T-cell (primary cell): ENCODE data around the gene ZDHHC17. TPM values are rescaled to one million over a fixed set of nuclear protein-coding genes. Genes with fewer than 3 reads are reported as not detected.

Experiments
- ATAC-seq, 4 experiments: fragments of 200-7000 bp in 3 of 4; fragments of 150-1000 bp in 1 of 4; cut with Tn5 transposase; replicated peaks in 1 of 4; 1 replicate in 3 of 4; 2 replicates in 1 of 4; pipeline ENCODE4 v1.10.0; 2021; ENCODE audit warnings: moderate library complexity in 3 of 4, mild to moderate bottlenecking in 2 of 4, moderate number of reproducible peaks in 1 of 4
- CTCF ChIA-PET, 2 donors: fragments of 300-600 bp; sonication (Branson Sonifier 250); formaldehyde crosslinking; loops; one replicate each; lab custom pipeline; 2022; ENCODE audit warnings: antibody characterized with exemption in 2 of 2; lab: Charles Lee
- POLR2A ChIA-PET, 2 donors: fragments of 300-600 bp; sonication (Branson Sonifier 250); formaldehyde crosslinking; loops; one replicate each; lab custom pipeline; 2022; ENCODE audit warnings: antibody characterized with exemption in 2 of 2; lab: Charles Lee
- DNase-seq, 35 experiments: peaks; one replicate each; pipeline versions ENCODE4 v3.0.0 to v3.0.0-alpha.2; 2013 to 2023
- H3K27ac ChIP-seq: one replicate; pipeline ENCODE4 v1.5.1; 2013; ENCODE audit warnings: low read length
- H3K27me3 ChIP-seq, 2 experiments: replicated peaks in 1 of 2; 1 replicate in 1 of 2; 2 replicates in 1 of 2; pipeline versions ENCODE4 v1.6.1 to v1.7.0; 2013; ENCODE audit warnings: low read length in 1 of 2, mixed read lengths in 1 of 2; ENCODE audit not compliant: control insufficient read depth in 2 of 2, insufficient read depth in 2 of 2; ENCODE audit errors: extremely low read depth in 1 of 2
- H3K36me3 ChIP-seq, 2 donors: 1 replicate in 1 of 2; 2 replicates in 1 of 2; pipeline versions ENCODE4 v1.6.1 to v1.7.0; 2013; ENCODE audit warnings: low read length in 1 of 2; ENCODE audit not compliant: control insufficient read depth in 2 of 2, insufficient read depth in 1 of 2; ENCODE audit errors: extremely low read depth in 1 of 2
- H3K4me1 ChIP-seq, 2 experiments: 1 replicate in 1 of 2; 2 replicates in 1 of 2; pipeline versions ENCODE4 v1.6.1 to v1.7.0; 2013; ENCODE audit warnings: low read length in 2 of 2, mixed read lengths in 1 of 2; ENCODE audit not compliant: insufficient read depth in 2 of 2, control insufficient read depth in 1 of 2; ENCODE audit errors: extremely low read depth in 1 of 2
- H3K4me3 ChIP-seq, 2 donors: 1 replicate in 1 of 2; 2 replicates in 1 of 2; pipeline versions ENCODE4 v1.5.1 to v1.7.0; 2013; ENCODE audit warnings: mild to moderate bottlenecking in 2 of 2, low read length in 1 of 2, moderate library complexity in 1 of 2; ENCODE audit not compliant: control insufficient read depth in 1 of 2; ENCODE audit errors: extremely low read depth in 1 of 2
- H3K9me3 ChIP-seq: 2 replicates; pipeline ENCODE4 v1.7.0; 2013
- H3K27ac Mint-ChIP-seq, 2 donors: one replicate each; pipeline ENCODE4 v1.8.0; 2020 to 2021; ENCODE audit warnings: mild to moderate bottlenecking in 2 of 2, mixed read lengths in 2 of 2
- H3K27me3 Mint-ChIP-seq, 2 donors: one replicate each; pipeline ENCODE4 v1.8.0; 2021 to 2022; ENCODE audit warnings: mixed read lengths in 2 of 2
- H3K36me3 Mint-ChIP-seq: one replicate; pipeline ENCODE4 v1.8.0; 2021; ENCODE audit warnings: mixed read lengths
- H3K4me1 Mint-ChIP-seq, 3 donors: one replicate each; pipeline ENCODE4 v1.8.0; 2020 to 2022; ENCODE audit warnings: mixed read lengths in 3 of 3, mild to moderate bottlenecking in 1 of 3
- H3K4me3 Mint-ChIP-seq, 3 donors: one replicate each; pipeline ENCODE4 v1.8.0; 2020 to 2022; ENCODE audit warnings: mild to moderate bottlenecking in 3 of 3, mixed read lengths in 3 of 3, moderate library complexity in 3 of 3
- H3K9me3 Mint-ChIP-seq, 3 donors: one replicate each; pipeline ENCODE4 v1.8.0; 2020 to 2022; ENCODE audit warnings: mixed read lengths in 3 of 3
- WGBS: methylation state at CpG from one replicate; pipeline ENCODE4 v1.1.5; 2013; ENCODE audit warnings: missing lambda C conversion rate; ENCODE audit not compliant: insufficient coverage; 5-methylcytosine and 5-hydroxymethylcytosine counted together
- total RNA-seq, 35 experiments: library from RNA in 6 of 35; stranded (reverse) in 6 of 35; fragments of 120-200 nt in 1 of 35; gene quantifications; one replicate each; pipeline versions ENCODE4 v1.2.1 to v1.2.4 and lab custom pipeline; 2013 to 2026

Gene ZDHHC17
- total RNA-seq, 5 donors from 2014 or later (not counting 1 experiment from before 2014, with no cell fraction given): 39.8 to 58.9 (median 42.9) TPM

DNA sequence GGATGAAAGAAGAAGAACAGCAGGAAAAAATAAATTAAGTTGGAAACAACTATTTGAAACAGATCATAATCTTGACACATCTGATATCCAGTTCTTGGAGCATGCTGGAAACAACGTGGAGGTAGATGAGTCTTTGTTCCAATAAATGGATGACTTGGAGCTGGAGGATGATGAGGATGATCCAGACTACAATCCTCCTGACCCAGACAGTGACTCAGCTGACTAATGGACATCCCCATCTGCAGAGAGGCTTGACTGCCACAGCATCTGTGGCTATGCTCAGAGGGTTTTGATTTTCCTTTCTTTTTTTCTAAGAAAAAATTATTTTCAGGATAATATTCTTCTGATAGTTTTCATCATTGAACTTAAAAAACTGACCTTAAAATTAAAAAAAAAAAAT is 6.2 kb upstream of the ZDHHC17 start:
- Histone ChIP-seq H3K9me3 (no peaks in the 10 kb centered on the region), H3K27me3 (peaks cover 0 to 3% of the 10 kb centered on the region in 2 experiments), H3K27ac (no peak overlapping the region), H3K4me1 (no peaks in the 10 kb centered on the region), H3K4me3 (no peak overlapping the region), H3K36me3 (no peaks in the 10 kb centered on the region)
- no peaks in the 10 kb centered on the region for H3K27me3 Mint-ChIP-seq
- DNase-seq (no peak), ATAC-seq (no peak)
- WGBS: no CpG with 5 or more reads among the region's 1 CpG
- H3K4me1 Mint-ChIP-seq: peaks cover 0 to under 1% (median under 1%) of the 10 kb centered on the region in 3 donors
- H3K9me3 Mint-ChIP-seq: no peaks in the 10 kb centered on the region
- CTCF ChIA-PET: no interaction called here
- POLR2A ChIA-PET: no interaction called here
- H3K27ac Mint-ChIP-seq: no peak overlapping the region
- no peaks in the 10 kb centered on the region for H3K36me3 Mint-ChIP-seq
- H3K4me3 Mint-ChIP-seq: no peak overlapping the region

- ChIA-PET CTCF (no interaction called here), POLR2A (interaction anchor here in 1 of 2 donors (0.6 kb wide), 1 partner anchor 15 kb away, joined by 4 read pairs; no protein-coding TSS in a partner anchor)
- ATAC-seq: no peak
- no peak overlapping the region for H3K4me3 ChIP-seq
- no peaks in the 10 kb centered on the region for H3K36me3 ChIP-seq
- Mint-ChIP-seq H3K27me3 (no peaks in the 10 kb centered on the region), H3K4me3 (peak overlapping the region; percentile 92 to 98 (median 97)), H3K4me1 (peaks cover 34 to 39% (median 37%) of the 10 kb centered on the region in 3 donors), H3K9me3 (no peaks in the 10 kb centered on the region), H3K36me3 (no peaks in the 10 kb centered on the region), H3K27ac (peak overlapping the region in 1 of 2 donors; percentile 85)
- no peak overlapping the region for H3K27ac ChIP-seq
- DNase-seq: peak in 1 of 35 experiments; percentile 4
- H3K9me3 ChIP-seq: no peaks in the 10 kb centered on the region
- no peaks in the 10 kb centered on the region for H3K27me3 ChIP-seq
- WGBS: 100% methylated on average over 5 of the region's 8 CpGs
- H3K4me1 ChIP-seq: peaks cover 11 to 20% of the 10 kb centered on the region in 2 experiments
Observed at GRCh38 chr12:76762601-76762980, 1.3 kb upstream of the ZDHHC17 start.

DNA sequence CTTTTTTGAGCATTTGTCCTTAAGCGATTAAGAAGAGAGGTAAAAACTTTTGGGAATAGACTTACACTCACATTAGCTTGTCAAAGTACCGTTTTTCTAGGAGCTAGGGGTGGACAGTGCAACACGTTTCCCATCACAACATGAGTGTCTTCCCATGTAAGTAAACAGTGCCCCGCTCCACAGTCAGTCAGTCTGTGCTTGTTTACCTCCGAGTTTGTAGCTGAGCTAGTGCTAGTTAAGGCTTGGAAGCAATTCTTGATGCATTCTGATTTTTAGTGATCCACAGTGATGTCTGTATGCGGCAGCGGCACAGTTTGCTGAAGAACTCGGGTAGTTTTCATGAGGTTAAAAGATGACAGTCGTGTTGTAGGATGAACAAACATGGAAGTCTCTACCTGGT is 941 bp downstream of the ZDHHC17 start:
- Mint-ChIP-seq H3K4me3 (peak overlapping the region; percentile 92 to 98 (median 97)), H3K27me3 (no peaks in the 10 kb centered on the region), H3K36me3 (no peaks in the 10 kb centered on the region), H3K4me1 (peaks cover 44 to 53% (median 49%) of the 10 kb centered on the region in 3 donors), H3K27ac (peak overlapping the region; percentile 97 to 98), H3K9me3 (no peaks in the 10 kb centered on the region)
- WGBS: 28% methylated on average over 6 of the region's 9 CpGs
- POLR2A ChIA-PET: interaction anchor here in 1 of 2 donors (2.4 kb wide), 1 partner anchor 206 kb away, joined by 9 read pairs; the partner anchor contains the start of gene OSBPL8
- peak overlapping the region; percentile 90 for H3K27ac ChIP-seq
- H3K4me3 ChIP-seq: peak overlapping the region; percentile 82 to 89
- H3K36me3 ChIP-seq: no peaks in the 10 kb centered on the region
- ATAC-seq (no peak), DNase-seq (peak in 3 of 35 experiments; percentile 11 to 31 (median 13))
- peaks cover 16 to 20% of the 10 kb centered on the region in 2 experiments for H3K4me1 ChIP-seq
- no peaks in the 10 kb centered on the region for H3K27me3 ChIP-seq
- CTCF ChIA-PET: interaction anchor here in 1 of 2 donors (1.6 to 2.1 kb wide), 2 partner anchors 26 to 143 kb away, joined by 7 to 8 read pairs; no protein-coding TSS in a partner anchor
- no peaks in the 10 kb centered on the region for H3K9me3 ChIP-seq

DNA sequence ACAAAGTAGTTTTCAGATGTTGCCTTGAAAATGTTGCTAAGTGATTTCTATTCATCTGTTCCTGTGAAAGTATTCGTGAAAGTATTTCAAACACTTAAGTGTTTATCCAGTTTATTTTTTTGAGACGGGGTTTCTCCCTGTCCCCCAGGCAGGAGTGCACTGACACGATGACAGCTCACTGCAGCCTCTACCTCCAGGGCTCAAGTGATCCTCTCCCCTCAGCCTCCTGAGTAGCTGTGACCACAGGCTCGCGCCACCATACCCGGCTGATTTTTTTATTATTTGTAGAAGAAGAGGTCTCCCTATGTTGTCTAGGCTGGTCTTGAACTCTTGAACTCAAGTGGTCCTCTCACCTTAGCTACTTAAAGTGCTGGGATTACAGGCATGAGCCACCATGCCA is 1.7 kb downstream of the ZDHHC17 start:
- Mint-ChIP-seq H3K4me3 (peak overlapping the region; percentile 92 to 98 (median 97)), H3K9me3 (no peaks in the 10 kb centered on the region), H3K4me1 (peaks cover 51 to 60% (median 55%) of the 10 kb centered on the region in 3 donors), H3K36me3 (no peaks in the 10 kb centered on the region), H3K27ac (peak overlapping the region; percentile 97 to 98), H3K27me3 (no peaks in the 10 kb centered on the region)
- Histone ChIP-seq H3K36me3 (no peaks in the 10 kb centered on the region), H3K9me3 (no peaks in the 10 kb centered on the region), H3K27me3 (no peaks in the 10 kb centered on the region), H3K27ac (no peak overlapping the region), H3K4me1 (peaks cover 16 to 20% of the 10 kb centered on the region in 2 experiments), H3K4me3 (no peak overlapping the region)
- no CpG with 5 or more reads among the region's 6 CpGs for WGBS
- ATAC-seq (no peak), DNase-seq (no peak)
- ChIA-PET CTCF (interaction anchor here (0.5 to 1.2 kb wide), 3 partner anchors 144 to 211 kb away, joined by 4 to 7 read pairs (median 5); no protein-coding TSS in a partner anchor), POLR2A (interaction anchor here in 1 of 2 donors (2.4 kb wide), 1 partner anchor 207 kb away, joined by 9 read pairs; the partner anchor contains the start of gene OSBPL8)

DNA sequence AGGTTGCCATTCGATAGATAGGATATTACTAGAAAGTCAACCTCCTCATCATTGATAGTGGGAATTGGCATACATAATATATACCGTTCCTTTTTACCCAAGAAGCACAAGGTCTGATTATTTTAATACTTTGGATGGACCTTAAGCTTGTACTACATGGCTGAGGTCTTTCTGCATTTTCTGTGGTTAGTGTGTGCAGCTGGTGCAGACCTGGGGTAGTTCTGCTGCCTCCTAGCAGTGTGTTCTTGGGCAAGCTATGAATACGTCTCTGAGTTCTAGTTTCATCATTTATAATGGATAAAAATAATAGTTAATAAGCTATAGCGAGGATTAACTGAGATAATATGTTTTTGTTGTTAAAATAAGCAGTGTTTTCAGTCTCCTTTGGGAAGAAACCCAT is 2.2 kb downstream of the ZDHHC17 start:
- ChIA-PET CTCF (interaction anchor here (0.5 to 1.7 kb wide), 6 partner anchors 24 to 1285 kb away, joined by 4 to 9 read pairs (median 4); no protein-coding TSS in a partner anchor), POLR2A (interaction anchor here (0.6 kb wide), 2 partner anchors 10 to 14 kb away, joined by 3 to 5 read pairs; no protein-coding TSS in a partner anchor)
- no peak for ATAC-seq
- DNase-seq: no peak
- Histone ChIP-seq H3K36me3 (no peaks in the 10 kb centered on the region), H3K4me1 (peaks cover 16 to 20% of the 10 kb centered on the region in 2 experiments), H3K27me3 (no peaks in the 10 kb centered on the region), H3K4me3 (no peak overlapping the region), H3K27ac (no peak overlapping the region), H3K9me3 (no peaks in the 10 kb centered on the region)
- Mint-ChIP-seq H3K4me1 (peaks cover 51 to 60% (median 55%) of the 10 kb centered on the region in 3 donors), H3K9me3 (no peaks in the 10 kb centered on the region), H3K36me3 (no peaks in the 10 kb centered on the region), H3K27me3 (no peaks in the 10 kb centered on the region), H3K4me3 (peak overlapping the region in 2 of 3 donors; percentile 92 to 98), H3K27ac (no peak overlapping the region)
- no CpG with 5 or more reads among the region's 4 CpGs for WGBS

DNA sequence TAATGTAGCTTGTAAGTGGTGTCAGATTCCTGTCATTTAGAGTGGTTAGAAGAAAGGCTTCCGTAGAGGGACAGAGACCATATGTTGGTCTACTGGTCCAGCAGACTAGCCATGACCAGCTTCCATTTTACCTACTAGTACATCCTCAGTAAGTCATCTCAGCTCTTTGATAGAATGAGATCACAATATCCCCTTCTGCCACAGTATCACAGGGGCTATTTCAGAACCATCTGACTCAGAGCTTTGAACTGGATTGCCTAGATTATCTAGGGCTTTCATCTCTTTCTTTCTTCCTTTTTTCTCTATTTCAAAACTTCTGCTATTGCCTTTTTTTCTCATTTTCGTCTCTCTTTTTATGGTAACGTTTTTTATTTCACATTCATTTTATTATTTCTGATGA is 4.7 kb downstream of the ZDHHC17 start:
- Histone ChIP-seq H3K36me3 (no peaks in the 10 kb centered on the region), H3K27me3 (no peaks in the 10 kb centered on the region), H3K9me3 (no peaks in the 10 kb centered on the region), H3K4me3 (no peak overlapping the region), H3K4me1 (peaks cover 12 to 16% of the 10 kb centered on the region in 2 experiments), H3K27ac (no peak overlapping the region)
- Mint-ChIP-seq H3K27ac (no peak overlapping the region), H3K4me1 (peaks cover 60 to 71% (median 62%) of the 10 kb centered on the region in 3 donors), H3K27me3 (no peaks in the 10 kb centered on the region), H3K36me3 (peaks cover 12% of the 10 kb centered on the region), H3K4me3 (no peak overlapping the region), H3K9me3 (no peaks in the 10 kb centered on the region)
- WGBS: no CpG with 5 or more reads among the region's 3 CpGs
- ATAC-seq (no peak), DNase-seq (no peak)
- POLR2A ChIA-PET: interaction anchor here in 1 of 2 donors (0.6 kb wide), 1 partner anchor 1262 kb away, joined by 5 read pairs; no protein-coding TSS in a partner anchor
- CTCF ChIA-PET: interaction anchor here (0.6 to 1.6 kb wide), 5 partner anchors 22 to 275 kb away, joined by 3 to 4 read pairs (median 3); no protein-coding TSS in a partner anchor
